Fibroblast of skin of back (primary cell): ENCODE data around the gene GDPD3.
"Not testable (repeated sequence)": the region's sequence is repeated elsewhere in the genome, so short reads cannot be mapped to it uniquely, and the experiment has no call there.

Experiments used
- DNase-seq: peaks from one replicate; pipeline ENCODE4 v3.0.0-alpha.2; 2013

The GDPD3 gene

DNA sequence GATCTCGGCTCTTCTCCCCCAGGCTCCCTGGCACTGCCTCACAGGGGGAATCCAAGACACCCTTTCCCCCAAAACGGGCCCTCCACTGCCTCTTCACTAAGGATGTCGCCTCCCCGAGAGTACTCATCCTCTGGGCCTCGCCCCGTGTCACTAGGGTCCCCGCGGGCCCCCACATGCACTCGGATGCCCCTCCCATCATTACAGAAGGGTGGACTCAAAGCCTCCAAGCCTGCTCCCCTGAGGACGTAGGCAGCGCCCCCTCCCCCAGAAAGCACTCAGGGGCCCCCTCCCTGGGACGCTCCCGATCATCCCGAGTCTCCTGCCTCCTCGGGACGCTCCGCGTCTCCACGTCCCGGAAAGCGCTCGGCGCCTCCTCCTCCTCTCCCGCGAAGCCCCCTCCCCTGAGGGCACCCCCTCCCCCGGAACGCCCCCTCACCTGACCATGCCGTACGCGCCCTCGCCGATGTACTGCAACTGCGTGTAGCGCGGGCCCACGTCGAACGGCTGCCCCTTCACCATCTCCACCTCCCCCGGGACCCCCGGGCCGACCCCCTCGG, 9.3 kb upstream of the GDPD3 start:
- DNase-seq: no peak

DNA sequence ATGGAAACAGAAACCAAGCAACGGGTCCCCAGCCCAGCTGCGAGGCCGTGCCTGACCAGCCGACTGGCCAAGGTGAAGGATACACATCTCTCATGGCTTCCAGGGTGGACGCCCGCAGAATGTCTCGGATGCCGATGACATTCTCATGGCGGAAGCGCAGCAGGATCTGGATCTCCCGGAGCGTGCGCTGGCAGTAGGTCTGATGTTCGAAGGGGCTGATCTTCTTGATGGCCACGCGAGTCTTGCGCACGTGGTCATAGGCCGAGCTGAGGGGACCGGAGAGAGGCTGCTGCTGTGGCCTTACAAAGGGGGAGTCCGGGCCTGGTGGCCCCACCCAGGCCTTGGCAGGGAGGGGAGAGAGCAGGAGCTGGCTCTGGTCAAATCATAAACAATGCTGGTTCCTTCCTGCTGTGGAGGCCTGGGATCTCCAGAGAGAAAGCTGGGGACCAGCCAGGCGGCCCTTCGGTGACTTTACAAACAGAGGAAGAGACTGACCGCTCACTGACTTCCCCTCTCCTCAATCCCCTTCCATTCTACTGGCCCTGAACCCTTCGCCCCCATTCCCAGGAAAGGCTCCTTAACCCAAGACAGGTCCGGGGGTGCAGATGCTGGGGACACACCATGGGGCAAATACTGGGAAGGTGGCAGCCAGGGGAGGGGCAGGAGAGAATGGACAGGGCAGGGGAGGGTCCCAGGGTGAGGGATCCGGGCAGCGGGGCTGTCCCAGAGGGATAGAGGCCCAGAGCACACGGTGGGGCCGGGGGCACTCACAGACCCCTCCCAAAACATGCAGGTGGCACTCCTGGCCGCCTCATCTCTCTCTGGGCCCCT, 8.6 kb upstream of the GDPD3 start:
- no peak for DNase-seq

DNA sequence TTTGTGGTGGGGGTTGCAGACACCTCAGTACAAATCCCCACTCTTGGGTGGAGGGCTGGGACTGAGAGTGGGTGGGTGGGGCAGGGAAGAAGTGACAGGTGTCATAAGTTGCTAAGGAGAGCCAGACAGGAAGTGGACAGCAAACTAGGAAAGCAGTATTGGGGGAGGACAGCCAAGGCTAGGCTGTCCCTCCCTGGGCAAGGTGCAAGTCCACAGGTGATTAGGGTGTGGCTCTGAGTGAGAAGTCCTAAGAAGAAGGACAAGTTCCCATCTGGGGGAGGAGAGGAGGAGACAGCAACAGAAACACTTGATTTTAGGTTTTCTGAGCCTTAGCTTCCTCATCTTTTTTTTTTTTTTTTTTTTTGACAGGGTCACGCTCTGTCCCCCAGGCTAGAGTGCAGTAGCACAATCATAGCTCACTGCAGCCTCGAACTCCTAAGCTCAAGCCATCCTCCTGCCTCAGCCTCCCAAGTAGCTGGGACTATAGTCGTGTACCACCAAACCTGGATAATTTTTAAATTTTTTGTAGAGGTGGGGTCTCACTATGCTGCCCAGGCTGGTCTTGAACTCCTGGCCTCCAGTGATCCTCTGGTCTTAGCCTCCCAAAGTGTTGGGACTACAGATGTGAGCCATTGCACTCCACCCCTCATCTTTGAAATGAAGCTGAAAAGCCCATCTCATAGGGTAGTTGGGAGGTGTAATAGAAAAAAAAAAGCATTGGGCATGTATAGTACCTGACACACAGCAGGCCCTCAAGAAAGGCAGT, 7.2 kb upstream of the GDPD3 start:
- DNase-seq: no peak

DNA sequence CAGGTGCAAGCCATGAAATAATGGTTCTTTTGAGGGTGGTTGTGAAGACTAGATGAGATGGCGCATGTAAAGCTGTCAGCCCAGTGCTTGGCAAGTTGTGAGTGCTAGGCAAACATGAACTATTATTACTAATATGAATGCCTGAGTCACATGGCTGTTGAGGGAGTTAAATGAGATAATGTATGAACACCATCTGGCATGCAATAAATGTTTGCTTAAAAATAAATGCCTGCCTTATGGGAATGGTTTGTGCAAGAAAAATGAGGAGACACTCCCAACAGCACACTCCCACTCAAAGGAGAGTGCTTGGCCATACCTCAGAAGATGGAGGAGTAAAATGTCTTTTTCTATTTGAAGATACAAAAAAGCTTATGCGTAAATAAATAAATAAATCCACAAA, 6.1 kb upstream of the GDPD3 start:
- no peak for DNase-seq

DNA sequence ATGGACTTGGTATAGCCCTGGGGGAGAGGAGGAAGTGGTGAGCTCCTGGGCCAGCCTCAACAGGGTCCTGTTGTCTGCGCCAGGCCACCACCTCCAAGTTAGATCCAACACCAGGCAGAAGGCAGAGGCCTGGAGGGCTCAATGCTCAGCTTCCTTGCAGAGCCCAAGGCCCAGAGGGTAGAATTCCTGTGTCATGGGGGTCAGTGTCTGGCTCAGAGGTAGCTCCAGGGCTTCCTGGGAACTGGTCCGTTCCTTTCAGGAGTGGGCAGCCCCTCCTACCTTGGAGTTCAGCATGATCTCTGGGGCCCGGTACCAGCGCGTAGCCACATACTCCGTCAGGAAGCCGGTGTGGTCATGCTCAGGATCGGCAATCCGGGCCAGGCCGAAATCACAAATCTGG, 4.4 kb upstream of the GDPD3 start:
- no peak for DNase-seq

DNA sequence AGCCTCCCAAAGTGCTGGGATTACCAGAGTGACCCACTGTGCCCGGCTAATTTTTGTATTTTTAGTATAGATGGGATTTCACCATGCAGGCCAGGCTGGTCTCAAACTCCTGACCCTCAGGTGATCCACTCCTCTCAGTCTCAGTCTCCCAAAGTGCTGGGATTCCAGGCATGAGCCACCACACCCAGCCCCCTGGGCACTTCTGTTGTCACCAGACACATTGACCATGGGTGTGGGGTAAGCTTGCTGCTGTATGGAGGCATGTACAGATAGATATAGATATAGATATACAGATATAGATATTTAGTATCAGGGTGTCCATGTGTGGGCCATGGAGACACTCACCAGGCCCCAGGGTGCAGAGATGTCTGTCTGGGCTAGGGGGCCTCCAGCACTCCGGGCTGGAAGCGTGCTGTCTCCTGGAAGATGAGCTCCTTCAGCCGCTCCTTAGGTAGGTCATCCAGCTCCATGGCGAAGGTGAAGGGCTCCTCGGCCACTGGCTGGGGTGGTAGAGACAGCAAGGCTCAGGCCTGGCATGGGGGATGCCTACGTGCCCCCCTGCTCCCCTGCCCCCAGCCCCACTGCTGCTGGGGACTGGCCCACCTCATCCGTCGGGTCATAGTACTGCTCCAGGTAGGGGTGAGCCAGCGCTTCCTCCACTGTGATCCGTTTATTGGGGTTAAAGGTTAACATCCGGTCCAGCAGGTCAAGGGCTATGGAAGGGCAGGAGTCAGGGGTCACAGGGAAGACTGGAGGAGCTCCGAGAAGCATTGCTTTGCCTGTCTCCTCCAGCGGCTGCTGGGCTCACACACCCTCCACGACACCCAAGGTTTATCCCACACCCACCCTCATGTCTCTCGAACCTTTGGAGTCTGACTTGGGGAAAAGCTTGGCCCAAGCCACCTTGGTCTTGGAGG, 3.2 kb upstream of the GDPD3 start:
- DNase-seq: no peak

DNA sequence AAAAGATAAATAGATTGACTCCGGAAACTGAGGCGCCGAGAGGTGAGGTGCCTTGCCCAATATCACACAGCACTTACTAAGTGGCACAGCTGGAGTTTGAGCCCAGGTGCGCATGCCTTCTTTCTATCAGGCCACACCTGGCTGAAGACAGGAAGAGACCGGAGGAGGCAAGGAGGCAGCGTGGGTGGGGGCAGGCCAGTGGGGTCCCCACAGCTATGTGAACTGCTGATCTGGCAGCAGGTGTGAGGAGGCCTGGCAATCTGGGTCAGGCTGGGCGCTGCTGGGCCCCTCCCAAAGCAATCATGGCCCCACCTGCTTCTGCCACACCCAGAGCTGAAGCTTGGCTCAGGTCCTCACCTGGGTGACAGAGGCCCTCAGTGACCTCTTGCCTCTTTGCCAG, 1.9 kb upstream of the GDPD3 start:
- no peak for DNase-seq

DNA sequence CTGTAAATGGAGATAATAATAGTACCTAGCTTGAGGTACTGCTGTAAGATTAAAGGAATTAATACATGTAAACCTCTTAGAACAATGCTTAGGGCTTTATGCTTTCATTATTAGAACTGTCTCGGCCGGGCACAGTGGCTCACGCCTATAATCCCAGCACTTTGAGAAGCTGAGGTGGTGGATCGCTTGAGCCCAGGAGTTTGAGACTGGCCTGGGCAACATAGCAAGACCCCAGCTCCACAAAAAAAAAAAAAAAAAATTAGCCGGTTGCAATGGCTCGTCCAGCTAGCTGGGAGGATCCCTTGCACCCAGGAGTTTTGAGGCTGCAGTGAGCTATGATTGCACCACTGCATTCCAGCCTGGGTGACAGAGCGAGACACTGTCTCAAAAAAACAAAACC, 1.5 kb upstream of the GDPD3 start:
- not testable (repeated sequence) for DNase-seq

DNA sequence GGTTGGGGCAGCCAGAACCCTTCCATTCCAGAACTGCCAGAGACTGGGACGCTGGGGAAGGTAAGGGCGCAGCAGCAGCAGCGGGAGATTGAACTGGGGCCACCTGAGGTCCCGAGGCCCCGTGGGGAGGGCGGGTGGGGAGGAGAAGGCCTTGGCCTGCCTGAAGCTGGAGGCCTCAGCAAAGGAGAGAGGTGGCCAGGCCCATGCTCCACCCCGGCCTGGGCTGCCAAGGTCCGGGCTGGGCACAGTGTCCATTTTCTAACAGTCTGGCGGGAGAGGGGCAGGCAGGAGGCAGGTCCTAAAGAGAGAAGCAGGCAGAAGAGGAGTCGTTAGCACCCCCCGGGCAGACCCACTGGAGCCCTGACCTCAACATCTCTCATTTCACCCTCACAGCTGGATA, 1.1 kb upstream of the GDPD3 start:
- DNase-seq: no peak

DNA sequence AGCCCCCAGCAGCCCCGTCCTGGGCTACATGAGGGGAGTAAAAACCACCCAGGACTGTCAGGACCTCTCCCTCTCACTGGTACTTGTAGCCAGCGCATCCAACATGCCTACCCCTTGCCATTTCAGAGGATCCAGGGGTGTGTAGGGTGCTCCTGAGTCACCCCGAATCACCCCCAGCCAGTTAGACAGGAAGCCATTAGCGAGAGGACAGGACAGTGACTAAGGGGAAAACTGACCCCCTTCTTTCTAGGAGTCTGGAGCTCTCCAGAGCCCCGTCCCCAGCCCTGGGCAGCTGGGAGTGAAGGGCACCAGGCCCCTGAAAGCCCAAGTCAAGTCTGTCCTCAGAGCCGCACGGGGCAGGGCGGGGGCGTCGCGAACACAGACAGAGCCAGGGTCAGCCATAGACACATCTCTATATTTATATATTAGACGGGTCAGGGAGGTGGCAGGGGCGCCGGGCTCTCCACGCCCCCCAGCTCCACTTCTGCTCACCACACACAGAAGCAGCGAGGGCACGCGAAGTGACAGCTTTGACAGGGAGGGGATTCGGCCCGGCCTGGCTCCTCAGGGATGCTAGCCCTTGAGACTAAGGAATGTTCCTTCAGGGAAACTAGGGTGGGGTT, 485 bp upstream of the GDPD3 start:
- no peak for DNase-seq

DNA sequence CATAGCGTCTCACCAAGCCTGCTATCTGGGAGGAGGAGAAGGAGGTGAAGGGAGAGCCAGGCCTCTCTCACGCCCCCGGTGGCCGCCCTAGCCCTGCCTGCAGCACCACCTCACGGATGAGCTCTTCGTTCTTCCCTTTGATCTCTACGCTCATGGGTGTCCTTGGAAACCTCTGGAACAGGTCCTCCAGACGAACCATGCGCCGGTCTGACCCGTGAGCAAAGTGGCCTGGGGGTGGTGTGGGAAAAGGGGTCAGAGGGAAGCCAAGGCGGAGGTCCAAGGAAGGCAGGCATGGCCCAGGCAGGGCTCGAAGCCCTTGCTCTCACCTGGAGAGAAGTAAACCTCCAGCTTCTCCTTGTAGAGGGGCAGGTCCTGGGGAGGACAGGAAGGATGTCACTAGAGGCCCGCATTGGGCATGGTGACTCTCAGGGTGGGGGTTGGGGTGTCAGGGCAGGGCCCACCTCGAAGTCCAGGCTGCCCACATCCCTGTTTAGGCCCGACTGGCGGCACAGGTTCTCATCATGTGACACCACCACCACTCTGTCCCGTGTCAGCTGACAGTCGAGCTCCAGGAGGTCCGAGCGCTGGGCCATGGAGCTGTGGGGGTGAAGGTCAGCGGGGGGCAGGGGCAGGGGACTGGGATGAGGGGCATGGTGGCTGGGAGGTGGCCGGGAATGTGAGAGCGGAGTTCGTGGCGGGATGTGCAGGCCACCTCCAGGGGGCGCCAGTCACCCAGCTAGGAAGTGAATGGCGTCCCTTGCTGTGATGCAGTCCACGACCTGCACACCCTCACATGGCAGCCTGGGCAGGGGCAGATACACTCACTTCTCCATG, 923 bp downstream of the GDPD3 start:
- DNase-seq: peak; percentile 45

DNA sequence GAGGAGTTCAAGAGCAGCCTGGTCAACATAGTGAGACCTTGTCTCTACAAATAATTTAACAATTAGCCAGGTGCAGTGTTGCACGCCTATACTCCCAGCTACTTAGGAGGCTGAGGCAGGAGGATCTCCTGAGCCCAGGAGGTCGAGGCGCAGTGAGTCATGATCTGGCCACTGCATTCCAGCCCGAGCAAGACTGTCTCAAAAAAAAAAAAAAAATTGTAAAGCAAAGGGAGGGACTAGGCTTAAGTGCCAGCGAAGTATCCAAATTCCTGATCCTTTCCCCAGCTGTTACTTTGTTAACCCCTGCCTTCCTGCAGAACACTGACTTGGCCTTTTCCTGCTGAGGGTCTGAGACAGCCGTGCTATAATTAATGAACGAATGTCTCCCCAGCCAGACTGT, 2.7 kb downstream of the GDPD3 start:
- peak; percentile 48 for DNase-seq

DNA sequence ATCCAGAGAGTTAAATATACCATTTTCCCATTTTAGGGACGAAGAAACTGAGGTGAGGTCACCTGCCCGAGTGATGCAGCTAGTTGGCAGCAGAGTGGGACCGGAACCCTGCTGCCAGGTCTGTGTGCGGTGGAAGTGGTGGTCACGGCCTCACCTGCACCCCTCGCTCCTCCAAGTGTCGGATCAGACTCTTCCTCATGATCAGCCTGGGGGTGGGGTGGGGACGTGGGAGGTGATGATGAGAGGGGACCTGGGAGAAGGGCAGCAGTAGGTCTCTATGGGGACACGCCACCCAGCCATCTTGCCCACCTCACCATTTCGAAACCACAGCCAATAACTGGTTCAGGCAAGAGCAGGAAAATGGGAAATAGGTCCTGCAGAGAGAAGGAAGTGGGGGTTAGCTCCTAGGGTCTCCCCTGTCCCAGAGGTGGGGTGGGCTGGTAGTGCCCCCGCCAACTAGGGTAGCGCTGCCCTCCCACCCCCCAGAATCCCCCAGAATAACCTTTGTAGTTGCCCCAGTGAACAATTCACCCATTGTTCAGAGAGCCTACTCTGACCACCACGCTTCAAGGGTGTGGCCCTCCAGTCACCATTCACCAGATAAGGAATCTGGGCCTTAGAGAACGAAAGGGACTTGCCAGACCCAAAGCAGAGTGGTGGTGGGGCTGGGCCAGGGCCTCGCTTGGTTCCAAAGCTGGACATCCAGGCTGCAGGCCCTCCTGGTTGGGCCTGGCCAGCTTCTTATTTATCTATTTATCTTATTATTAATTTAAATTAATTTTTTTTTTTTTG, 5.1 kb downstream of the GDPD3 start:
- DNase-seq: no peak

DNA sequence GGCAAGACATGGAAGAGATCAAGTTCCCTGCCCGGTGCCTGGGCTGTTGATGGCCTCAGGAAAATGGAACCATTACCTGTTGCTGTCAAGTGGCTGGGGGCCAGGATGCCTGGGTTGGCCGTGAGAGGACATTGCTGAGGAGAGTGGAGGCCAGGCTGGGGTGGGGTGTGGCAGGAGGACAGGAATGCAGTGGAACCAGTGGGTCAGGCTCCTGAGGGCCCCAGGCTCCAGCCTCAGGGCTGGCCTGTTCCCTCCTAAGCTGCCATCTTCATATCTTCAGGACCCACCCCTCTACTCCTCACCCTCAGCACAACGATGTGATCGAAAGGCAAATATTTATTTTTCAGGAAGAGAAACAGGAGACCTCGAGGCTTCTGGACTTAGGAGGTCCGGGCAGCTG, 8.8 kb downstream of the GDPD3 start:
- DNase-seq: no peak

DNA sequence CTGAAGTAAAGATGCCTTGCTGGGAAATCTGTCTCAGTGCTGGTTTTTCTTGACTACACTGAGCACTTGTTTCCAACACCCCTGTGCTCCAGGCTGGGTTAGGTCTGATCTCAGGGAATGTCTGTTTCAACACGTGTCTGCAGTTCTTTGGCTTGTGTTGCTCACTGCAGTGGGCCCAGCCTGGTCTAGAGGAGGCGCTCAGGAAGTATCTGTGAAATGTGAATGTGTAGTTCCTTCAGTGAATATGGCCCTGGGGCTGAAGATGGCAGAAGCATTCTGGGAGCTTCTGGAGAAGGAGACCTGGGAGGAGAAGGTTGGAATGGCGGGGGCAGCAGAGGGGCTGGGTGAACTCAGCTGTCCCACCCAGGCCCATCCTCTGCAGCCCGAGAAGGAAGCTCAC, 9.2 kb downstream of the GDPD3 start:
- no peak for DNase-seq

DNA sequence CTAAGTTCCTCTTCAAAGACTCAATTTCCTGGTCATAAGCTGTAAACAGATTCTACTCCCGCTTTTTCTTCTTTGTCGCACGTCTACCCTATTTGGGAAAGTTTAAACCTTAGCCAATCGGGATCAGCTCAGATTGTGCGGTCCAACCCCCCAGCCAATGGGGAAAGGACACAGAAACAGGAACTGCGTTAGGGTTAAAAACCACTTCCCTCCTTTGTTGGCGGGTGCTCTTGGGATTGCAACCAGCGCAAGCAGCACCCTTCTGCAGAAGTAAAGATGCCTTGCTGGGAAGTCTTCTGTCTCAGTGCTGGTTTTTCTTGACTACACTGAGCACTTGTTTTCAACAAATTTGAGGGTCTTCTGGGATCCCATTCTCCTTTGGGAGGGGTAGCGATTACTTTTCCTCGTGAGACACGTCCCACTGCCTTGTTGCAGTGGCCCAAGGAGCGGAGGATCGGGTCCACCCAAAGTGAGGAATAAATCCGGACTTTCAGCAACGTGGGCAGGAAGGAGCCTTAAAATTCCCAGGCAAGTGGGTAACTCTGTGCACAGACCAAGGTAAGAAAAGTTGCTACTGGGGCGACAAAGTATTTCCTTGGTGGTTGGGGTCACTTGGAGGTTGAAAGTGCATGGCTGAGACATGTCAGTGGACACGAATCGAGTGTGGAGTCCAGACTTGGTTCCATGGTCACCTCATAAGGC, 16.3 kb downstream of the GDPD3 start:
- no peak for DNase-seq

DNA sequence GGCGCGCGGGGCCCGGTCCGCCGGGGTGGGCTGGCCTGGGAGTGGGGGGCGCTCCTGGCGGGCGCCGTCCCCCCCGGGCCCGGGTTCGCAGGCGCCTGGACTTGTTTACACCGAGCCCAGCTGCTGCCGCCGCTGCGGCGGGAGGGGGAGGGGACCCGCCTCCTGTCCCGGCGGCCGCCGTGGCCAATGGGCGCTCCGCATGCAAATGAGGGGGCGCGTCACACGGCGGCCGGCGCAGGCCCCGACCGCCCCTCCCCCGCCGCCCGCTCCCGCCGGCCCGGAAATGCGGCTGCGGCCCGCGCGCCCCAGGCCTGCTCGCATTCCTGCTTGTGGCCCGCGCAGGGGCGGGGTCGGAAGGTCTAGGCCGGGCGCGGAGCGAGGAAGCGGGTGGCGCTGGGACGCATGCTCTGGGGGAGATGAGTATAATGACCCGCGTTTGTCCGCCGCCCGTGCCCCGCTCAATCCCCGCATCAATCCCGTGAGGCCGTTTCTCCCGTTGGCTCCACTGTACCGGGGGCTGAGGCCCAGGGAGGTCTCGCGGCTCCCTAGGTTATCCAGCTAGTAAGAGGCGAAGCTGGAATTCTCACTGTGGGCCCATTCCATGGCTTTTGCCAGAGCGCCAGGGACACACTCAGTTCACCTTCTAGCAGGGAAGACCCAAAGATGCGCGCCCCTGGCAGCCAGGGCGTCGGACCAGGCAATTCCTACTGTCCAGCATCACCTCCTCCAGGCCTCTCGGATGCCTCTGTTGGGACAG, 17.1 kb downstream of the GDPD3 start, which contains the start of gene YPEL3:
YPEL3 (minus strand) TSS at position 109 of the 757 bp plus-strand sequence. CDS start 731 bp downstream, outside the sequence.
- peak; percentile 87 for DNase-seq

DNA sequence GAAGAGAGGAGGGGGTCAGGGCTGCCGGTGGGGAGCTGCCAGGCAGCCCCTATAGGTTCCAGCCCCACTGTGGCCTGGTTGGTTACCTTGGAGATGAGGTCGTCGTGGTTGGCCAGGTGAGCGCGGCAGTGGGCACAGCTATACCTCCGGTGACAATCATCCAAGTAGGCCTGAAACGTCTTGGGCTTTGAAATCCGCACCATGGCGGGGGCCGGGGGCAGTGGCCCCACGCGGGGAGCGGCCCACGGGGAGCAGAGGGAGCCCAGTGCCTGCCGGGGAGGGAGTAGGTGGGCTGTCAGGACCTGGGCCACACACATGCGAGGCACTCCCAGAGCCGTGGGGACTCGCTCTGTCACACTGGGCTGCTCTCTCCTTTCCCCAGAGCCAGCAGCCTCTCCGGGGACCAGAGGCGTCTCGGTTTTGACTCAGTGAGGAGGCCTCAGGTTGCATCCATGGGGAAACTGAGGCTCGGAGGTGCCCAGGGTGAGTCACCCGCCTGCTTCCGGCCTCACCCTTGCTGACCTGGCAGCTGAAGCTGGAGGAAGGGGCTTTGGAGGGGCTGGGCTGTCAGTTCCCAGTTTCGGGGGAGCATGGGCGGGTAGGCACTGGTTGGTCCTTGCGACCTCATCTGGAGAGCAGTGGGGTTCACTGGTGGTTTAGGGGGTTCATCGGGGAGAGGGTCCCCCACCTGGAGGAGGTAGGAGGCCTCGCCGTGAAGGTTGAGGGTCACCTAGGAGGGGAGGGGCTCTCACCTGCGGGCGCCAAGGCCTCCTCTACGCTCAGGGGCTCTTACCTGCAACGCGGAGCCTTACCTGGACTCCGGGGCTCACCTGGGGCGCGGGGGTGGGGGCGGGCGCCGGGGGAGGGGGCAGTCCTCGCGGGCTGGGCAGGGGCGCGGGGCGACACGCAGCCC, 17.9 kb downstream of the GDPD3 start:
- DNase-seq: no peak
